H1 (cell line): Measurements from ENCODE around the gene TFCP2L1. TPM values are rescaled to one million over a fixed set of nuclear protein-coding genes. Genes with fewer than 3 reads are reported as not detected.

Experiments
- CTCF ChIA-PET: fragments of 300-600 bp; sonication (Branson Sonifier 250); formaldehyde crosslinking; loops from one replicate; lab custom pipeline; 2021; ENCODE audit not compliant: partially characterized antibody; lab: Charles Lee
- POLR2A ChIA-PET: fragments of 300-600 bp; sonication (Branson Sonifier 250); formaldehyde crosslinking; loops from one replicate; lab custom pipeline; 2021; ENCODE audit warnings: inconsistent platforms; ENCODE audit not compliant: partially characterized antibody; lab: Charles Lee
- DNase-seq, 2 experiments: peaks; one replicate each; pipeline versions ENCODE4 v3.0.0 to v3.0.0-alpha.2; 2010 to 2022; ENCODE audit warnings: low spot score in 2 of 2, low read depth in 1 of 2, mixed read lengths in 1 of 2
- FAIRE-seq: peaks from 2 replicates; lab custom pipeline; 2011; peaks lifted over from hg19 to GRCh38; lab: Jason Lieb, UNC
- H2AFZ ChIP-seq: 2 replicates; pipeline ENCODE4 v1.8.1; 2012; ENCODE audit warnings: low read length, inconsistent platforms
- H2AK5ac ChIP-seq: 2 replicates; pipeline ENCODE4 v1.6.1; 2013; ENCODE audit warnings: low read depth, low read length
- H2BK120ac ChIP-seq: replicated peaks from 2 replicates; pipeline ENCODE3; 2013; ENCODE audit warnings: low read depth, low read length, inconsistent platforms
- H2BK12ac ChIP-seq: 2 replicates; pipeline ENCODE4 v1.6.1; 2013; ENCODE audit warnings: low read depth, low read length
- H2BK15ac ChIP-seq: 2 replicates; pipeline ENCODE4 v1.6.1; 2013; ENCODE audit warnings: low read length
- H2BK20ac ChIP-seq: 2 replicates; pipeline ENCODE4 v1.6.1; 2013; ENCODE audit warnings: low read length
- H2BK5ac ChIP-seq: 2 replicates; pipeline ENCODE4 v1.6.1; 2013; ENCODE audit warnings: low read depth, low read length
- H3K14ac ChIP-seq: 2 replicates; pipeline ENCODE4 v1.6.1; 2013; ENCODE audit warnings: inconsistent platforms; ENCODE audit not compliant: insufficient read length
- H3K18ac ChIP-seq: 2 replicates; pipeline ENCODE4 v1.6.1; 2013; ENCODE audit warnings: low read length; ENCODE audit errors: extremely low read depth
- H3K23ac ChIP-seq: 2 replicates; pipeline ENCODE4 v1.6.1; 2013; ENCODE audit warnings: inconsistent platforms; ENCODE audit not compliant: insufficient read length
- H3K23me2 ChIP-seq: 2 replicates; pipeline ENCODE4 v1.6.1; 2013; ENCODE audit warnings: low read depth, low read length
- H3K27ac ChIP-seq: 2 replicates; pipeline ENCODE4 v1.6.1; 2011; ENCODE audit warnings: low read depth, low read length, inconsistent platforms
- H3K27me3 ChIP-seq, 4 experiments: replicated peaks in 1 of 4; 1 replicate in 1 of 4; 2 replicates in 3 of 4; pipeline versions ENCODE4 v1.6.1 to v1.8.1; 2011 to 2013; ENCODE audit warnings: low read length in 3 of 4, mild to moderate bottlenecking in 3 of 4, inconsistent platforms in 2 of 4, mixed read lengths in 2 of 4, moderate library complexity in 1 of 4; ENCODE audit not compliant: control insufficient read depth in 3 of 4, insufficient read depth in 3 of 4; ENCODE audit errors: extremely low read depth in 1 of 4
- H3K36me3 ChIP-seq, 4 experiments: 2 replicates each; pipeline versions ENCODE4 v1.6.1 to v1.8.1; 2011 to 2013; ENCODE audit warnings: mild to moderate bottlenecking in 4 of 4, low read length in 3 of 4, moderate library complexity in 2 of 4, control low read depth in 1 of 4, inconsistent platforms in 1 of 4; ENCODE audit not compliant: insufficient read depth in 4 of 4, control insufficient read depth in 2 of 4
- H3K4ac ChIP-seq: replicated peaks from 2 replicates; pipeline ENCODE3; 2013; ENCODE audit warnings: low read length, low read depth, mixed read lengths, inconsistent platforms; ENCODE audit not compliant: insufficient read length
- H3K4me1 ChIP-seq, 4 experiments: replicated peaks in 1 of 4; 1 replicate in 1 of 4; 2 replicates in 3 of 4; pipeline versions ENCODE4 v1.6.1 to v1.8.1; 2011 to 2013; ENCODE audit warnings: low read length in 3 of 4, inconsistent platforms in 2 of 4, mixed read lengths in 1 of 4; ENCODE audit not compliant: insufficient read depth in 4 of 4, control insufficient read depth in 3 of 4
- H3K4me2 ChIP-seq, 2 experiments: 2 replicates each; pipeline versions ENCODE4 v1.6.1 to v1.8.1; 2011 to 2013; ENCODE audit warnings: low read depth in 2 of 2, low read length in 2 of 2, control low read depth in 1 of 2, inconsistent platforms in 1 of 2, mild to moderate bottlenecking in 1 of 2; ENCODE audit not compliant: insufficient read depth in 1 of 2
- H3K4me3 ChIP-seq, 4 experiments: fragments of 200-600, 300-600 bp in 1 of 4; sonication (generic), shearing (Covaris generic), sonication (Bioruptor Twin) in 1 of 4; 2 replicates each; pipeline versions ENCODE4 v1.5.1 to v1.8.1; 2011 to 2016; ENCODE audit warnings: low read length in 4 of 4, low read depth in 3 of 4, control low read depth in 2 of 4, inconsistent platforms in 2 of 4, mild to moderate bottlenecking in 2 of 4, mixed read lengths in 1 of 4, moderate library complexity in 1 of 4; ENCODE audit not compliant: insufficient read depth in 2 of 4; ENCODE audit errors: extremely low read depth in 1 of 4
- H3K56ac ChIP-seq: replicated peaks from 2 replicates; pipeline ENCODE3; 2013; ENCODE audit warnings: low read depth, mild to moderate bottlenecking, mixed read lengths, low read length, inconsistent platforms; ENCODE audit not compliant: insufficient read length
- H3K79me1 ChIP-seq: 2 replicates; pipeline ENCODE4 v1.6.1; 2013; ENCODE audit warnings: low read depth, low read length, control low read depth
- H3K79me2 ChIP-seq, 2 experiments: 2 replicates each; pipeline versions ENCODE4 v1.6.1 to v1.8.1; 2012 to 2013; ENCODE audit warnings: low read length in 2 of 2, mild to moderate bottlenecking in 2 of 2, inconsistent platforms in 1 of 2; ENCODE audit not compliant: insufficient read depth in 2 of 2, control insufficient read depth in 1 of 2
- H3K9ac ChIP-seq, 4 experiments: replicated peaks in 1 of 4; 1 replicate in 1 of 4; 2 replicates in 3 of 4; pipeline versions ENCODE4 v1.6.1 to v1.8.1; 2011 to 2013; ENCODE audit warnings: low read depth in 3 of 4, low read length in 3 of 4, control low read depth in 2 of 4, mild to moderate bottlenecking in 2 of 4, moderate library complexity in 2 of 4, inconsistent platforms in 1 of 4; ENCODE audit errors: extremely low read depth in 1 of 4
- H3K9me3 ChIP-seq, 2 experiments: 2 replicates each; pipeline versions ENCODE4 v1.6.1 to v1.8.1; 2012 to 2013; ENCODE audit warnings: mild to moderate bottlenecking in 2 of 2, moderate library complexity in 2 of 2, control low read depth in 1 of 2, inconsistent platforms in 1 of 2, low read depth in 1 of 2, low read length in 1 of 2, mixed read lengths in 1 of 2; ENCODE audit not compliant: insufficient read depth in 2 of 2
- H4K20me1 ChIP-seq, 2 experiments: replicated peaks in 1 of 2; 2 replicates each; pipeline versions ENCODE3 to v1.8.1; 2011 to 2013; ENCODE audit warnings: inconsistent platforms in 2 of 2, low read length in 2 of 2, mild to moderate bottlenecking in 1 of 2; ENCODE audit not compliant: insufficient read depth in 2 of 2, control insufficient read depth in 1 of 2
- H4K5ac ChIP-seq: 2 replicates; pipeline ENCODE4 v1.6.1; 2013; ENCODE audit warnings: low read length, low read depth, mixed read lengths, inconsistent platforms; ENCODE audit not compliant: insufficient read length
- H4K8ac ChIP-seq: 2 replicates; pipeline ENCODE4 v1.8.0; 2013; ENCODE audit warnings: mild to moderate bottlenecking, moderate library complexity, low read length, inconsistent platforms; ENCODE audit not compliant: insufficient read depth; ENCODE audit errors: extremely low read depth
- H4K91ac ChIP-seq: replicated peaks from 2 replicates; pipeline ENCODE3; 2013; ENCODE audit warnings: low read length, mixed read lengths, inconsistent platforms; ENCODE audit not compliant: insufficient read length
- CBX8 ChIP-seq: fragments of 300-800, 300-1000 bp; sonication (generic); IDR thresholded peaks from 2 replicates; pipeline ENCODE4 v1.7.1; 2016; ENCODE audit warnings: low read depth, low read length, borderline replicate concordance
- CEBPB ChIP-seq: IDR thresholded peaks from 2 replicates; pipeline ENCODE4 v1.6.1; 2012; ENCODE audit warnings: low read depth, low read length
- KDM5A ChIP-seq: fragments of 200-600 bp; IDR thresholded peaks from 2 replicates; pipeline ENCODE4 v1.7.1; 2012; ENCODE audit warnings: mild to moderate bottlenecking, low read length, inconsistent platforms, mixed read lengths
- MAFK ChIP-seq: IDR thresholded peaks from 2 replicates; pipeline ENCODE4 v1.6.1; 2012; ENCODE audit warnings: low read depth, mild to moderate bottlenecking, improper control_type of control experiment, low read length
- MAX ChIP-seq: IDR thresholded peaks from 2 replicates; pipeline ENCODE4 v1.6.1; 2012; ENCODE audit warnings: inconsistent platforms
- POLR2A ChIP-seq, 2 experiments: IDR thresholded peaks; 1 replicate in 1 of 2; 2 replicates in 1 of 2; pipeline ENCODE4 v1.6.1; 2011; ENCODE audit warnings: low read depth in 2 of 2, low read length in 2 of 2, mild to moderate bottlenecking in 2 of 2; ENCODE audit errors: control extremely low read depth in 1 of 2
- RBBP5 ChIP-seq: IDR thresholded peaks from 2 replicates; pipeline ENCODE4 v1.7.1; 2012; ENCODE audit warnings: low read depth, mild to moderate bottlenecking, inconsistent platforms, low read length, moderate library complexity, borderline replicate concordance
- SIX5 ChIP-seq: IDR thresholded peaks from 2 replicates; pipeline ENCODE4 v1.6.1; 2011; ENCODE audit warnings: mild to moderate bottlenecking, low read depth, low read length
- SP2 ChIP-seq: IDR thresholded peaks from 2 replicates; pipeline ENCODE4 v1.6.1; 2012; ENCODE audit warnings: mild to moderate bottlenecking, low read length, inconsistent platforms
- WGBS, 2 experiments: shearing (Covaris generic) in 1 of 2; methylation state at CpG; one replicate each; pipeline versions ENCODE4 v1.1.6 to v1.1.7; 2013 to 2015; ENCODE audit warnings: low lambda C conversion rate in 2 of 2, mixed read lengths in 2 of 2, inconsistent platforms in 1 of 2, low coverage in 1 of 2, missing lambda C conversion rate in 1 of 2; ENCODE audit not compliant: insufficient replicate concordance in 2 of 2, insufficient coverage in 1 of 2, insufficient read length in 1 of 2; ENCODE audit errors: extremely low coverage in 1 of 2, missing lambda C conversion rate in 1 of 2; 5-methylcytosine and 5-hydroxymethylcytosine counted together
- polyA plus RNA-seq, 7 experiments: library from polyadenylated mRNA; depleted of rRNA in 3 of 7; stranded (reverse) in 5 of 7; unstranded in 2 of 7; fragments of >200 nt in 5 of 7; fragments of 200-250 nt in 2 of 7; gene quantifications; 1 replicate in 5 of 7; 2 replicates in 1 of 7; 4 replicates in 1 of 7; pipeline versions ENCODE4 v1.2.1 to v1.2.3, GENCODE V29; 2011 to 2013; ENCODE audit warnings: missing spikeins in 2 of 7, mixed read lengths in 2 of 7
- total RNA-seq: library from RNA; stranded (reverse); fragmentation: NEBNext Ultra II Directional; extraction: Animal tissue kit (Norgen Biotek cat#: 25700); gene quantifications from 2 replicates; pipeline ENCODE4 v1.2.1, GENCODE V29; 2021

The TFCP2L1 gene
- total and polyA plus RNA-seq, 2 of the 8 experiments (the other 6 are each of a cell fraction or from before 2014, with no cell fraction given), result 1.5 to 3.8 TPM

- WGBS, 2 experiments, result 91% methylated on average over 12 of the region's 17 CpGs; no CpG with 5 or more reads in 1 of the 2 experiments
- no peak for FAIRE-seq
- H2BK20ac ChIP-seq, result no peak overlapping the region
Observed at GRCh38 chr2:121333231-121333630, 48.2 kb upstream of the TFCP2L1 start.

More at GRCh38 chr2:121333231-121333630, 48.2 kb upstream of the TFCP2L1 start:
- Histone ChIP-seq H2BK120ac (no peak overlapping the region), H3K9me3 (no peaks in the 10 kb centered on the region), H3K4me3 (no peak overlapping the region), H3K56ac (no peak overlapping the region), H2BK15ac (no peak overlapping the region), H4K20me1 (peaks cover 0 to 1% of the 10 kb centered on the region in 2 experiments), H4K5ac (no peak overlapping the region), H3K79me2 (no peaks in the 10 kb centered on the region), H2BK12ac (no peak overlapping the region), H3K4me1 (peaks cover 0 to 11% (median 8%) of the 10 kb centered on the region in 4 experiments; a peak in 5 of 7 replicates), H3K9ac (no peak overlapping the region), H3K23me2 (no peaks in the 10 kb centered on the region), H3K36me3 (no peaks in the 10 kb centered on the region), H2AK5ac (no peak overlapping the region), H3K27ac (no peak overlapping the region), H3K4ac (no peak overlapping the region), H3K23ac (no peak overlapping the region), H4K8ac (no peak overlapping the region), H3K79me1 (no peaks in the 10 kb centered on the region), H3K14ac (no peak overlapping the region), H2AFZ (no peak overlapping the region), H3K27me3 (no peaks in the 10 kb centered on the region), H2BK5ac (no peak overlapping the region), H4K91ac (no peak overlapping the region), H3K4me2 (no peak overlapping the region), H3K18ac (no peak overlapping the region)
- ChIA-PET CTCF (interaction anchor here (1.1 to 1.9 kb wide), 3 partner anchors 7 to 234 kb away, joined by 3 to 13 read pairs (median 5); no protein-coding TSS in a partner anchor), POLR2A (interaction anchor here (0.6 kb wide), 1 partner anchor 594 kb away, joined by 3 read pairs; no protein-coding TSS in a partner anchor)
- DNase-seq, result no peak
- TF ChIP-seq SP2 (no peak), MAX (no peak), POLR2A (IDR thresholded peaks at IDR 0.05; ENCODE audit: control extremely low read depth in 1 of 2, low read depth in 2 of 2, low read length in 2 of 2) (no peak), KDM5A (no peak), SIX5 (no peak), RBBP5 (no peak), MAFK (no peak), CBX8 (no peak), CEBPB (no peak)
